ENCODE results near the gene UBE2U.

DNA sequence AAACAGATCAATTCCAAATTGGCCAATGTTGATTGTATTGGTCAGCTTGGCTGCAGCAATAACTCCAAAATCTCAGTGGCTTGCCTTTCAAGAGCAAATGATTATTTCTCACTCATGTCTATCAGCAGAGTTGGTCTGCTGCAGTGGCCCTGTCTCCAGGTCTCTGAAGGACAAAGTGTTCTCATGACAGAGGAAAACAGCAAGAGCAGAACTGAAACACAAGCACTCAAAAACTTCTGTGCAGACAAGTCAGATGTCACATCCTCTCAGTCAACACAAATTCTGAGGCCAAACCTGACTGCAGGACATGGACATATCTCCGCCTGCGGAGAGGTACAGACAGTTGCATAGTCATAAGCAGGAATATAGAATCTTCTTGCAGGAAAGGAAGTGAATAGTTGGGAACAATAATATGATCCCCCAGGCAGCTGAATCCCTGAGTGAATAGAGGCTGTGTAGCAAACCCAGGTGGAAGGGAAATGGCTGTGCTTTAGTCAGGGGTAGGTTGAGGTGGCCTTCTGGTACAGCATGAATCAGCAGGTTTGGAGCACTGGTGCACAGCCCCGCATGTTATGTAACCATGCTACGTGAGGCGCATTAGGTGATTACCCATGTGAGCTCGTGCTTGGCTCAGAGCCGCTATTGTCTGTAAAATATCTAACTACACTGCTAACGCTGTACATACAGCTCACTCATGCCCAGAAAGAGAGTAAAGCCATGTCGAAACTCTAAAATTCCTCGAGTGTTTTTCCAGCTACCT lies 17.1 kb upstream of the UBE2U start:
- no peak for TF ChIP-seq FOXP2 (optimal IDR thresholded peaks at IDR 0.05; ENCODE audit: borderline replicate concordance, extremely low read depth, extremely low read length, insufficient read depth)
- TF ChIP-seq POLR2AphosphoS5 (IDR thresholded peaks at IDR 0.05; ENCODE audit: low read depth, low read length), result no peak
- TF ChIP-seq TAF1 (IDR thresholded peaks at IDR 0.05; ENCODE audit: borderline replicate concordance, insufficient read depth, low read length), result no peak
- TF ChIP-seq, protein P1, sequence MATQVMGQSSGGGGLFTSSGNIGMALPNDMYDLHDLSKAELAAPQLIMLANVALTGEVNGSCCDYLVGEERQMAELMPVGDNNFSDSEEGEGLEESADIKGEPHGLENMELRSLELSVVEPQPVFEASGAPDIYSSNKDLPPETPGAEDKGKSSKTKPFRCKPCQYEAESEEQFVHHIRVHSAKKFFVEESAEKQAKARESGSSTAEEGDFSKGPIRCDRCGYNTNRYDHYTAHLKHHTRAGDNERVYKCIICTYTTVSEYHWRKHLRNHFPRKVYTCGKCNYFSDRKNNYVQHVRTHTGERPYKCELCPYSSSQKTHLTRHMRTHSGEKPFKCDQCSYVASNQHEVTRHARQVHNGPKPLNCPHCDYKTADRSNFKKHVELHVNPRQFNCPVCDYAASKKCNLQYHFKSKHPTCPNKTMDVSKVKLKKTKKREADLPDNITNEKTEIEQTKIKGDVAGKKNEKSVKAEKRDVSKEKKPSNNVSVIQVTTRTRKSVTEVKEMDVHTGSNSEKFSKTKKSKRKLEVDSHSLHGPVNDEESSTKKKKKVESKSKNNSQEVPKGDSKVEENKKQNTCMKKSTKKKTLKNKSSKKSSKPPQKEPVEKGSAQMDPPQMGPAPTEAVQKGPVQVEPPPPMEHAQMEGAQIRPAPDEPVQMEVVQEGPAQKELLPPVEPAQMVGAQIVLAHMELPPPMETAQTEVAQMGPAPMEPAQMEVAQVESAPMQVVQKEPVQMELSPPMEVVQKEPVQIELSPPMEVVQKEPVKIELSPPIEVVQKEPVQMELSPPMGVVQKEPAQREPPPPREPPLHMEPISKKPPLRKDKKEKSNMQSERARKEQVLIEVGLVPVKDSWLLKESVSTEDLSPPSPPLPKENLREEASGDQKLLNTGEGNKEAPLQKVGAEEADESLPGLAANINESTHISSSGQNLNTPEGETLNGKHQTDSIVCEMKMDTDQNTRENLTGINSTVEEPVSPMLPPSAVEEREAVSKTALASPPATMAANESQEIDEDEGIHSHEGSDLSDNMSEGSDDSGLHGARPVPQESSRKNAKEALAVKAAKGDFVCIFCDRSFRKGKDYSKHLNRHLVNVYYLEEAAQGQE (IDR thresholded peaks at IDR 0.05; ENCODE audit: insufficient read depth in 1 of 2, low read depth in 2 of 2, low read length in 2 of 2), result no peak
- no peak for TF ChIP-seq SIN3A (IDR thresholded peaks at IDR 0.05; ENCODE audit: borderline replicate concordance, insufficient read depth, low read length)

Measured in PFSK-1 (cell line).